ENCODE results near the gene KRTCAP2. TPM values are rescaled to one million over a fixed set of nuclear protein-coding genes. Genes with fewer than 3 reads are reported as not detected.
"Not testable (repeated sequence)": the region's sequence is repeated elsewhere in the genome, so short reads cannot be mapped to it uniquely, and the experiment has no call there.

KRTCAP2 gene
- total RNA-seq, 1 experiment from 2014 or later, result 122 TPM

- no peak for DNase-seq (ENCODE audit: low spot score)
These were observed 26.7 kb upstream of the KRTCAP2 start for GRCh38 chr1:155199792-155200191.

GRCh38 chr1:155198547-155198906 is 25.4 kb upstream of the KRTCAP2 start:
- no peak for DNase-seq (ENCODE audit: low spot score)

GRCh38 chr1:155197901-155198546 is 24.9 kb upstream of the KRTCAP2 start:
- DNase-seq (ENCODE audit: low spot score), result no peak

GRCh38 chr1:155196893-155197638 is 24.0 kb upstream of the KRTCAP2 start:
- DNase-seq (ENCODE audit: low spot score), result no peak

GRCh38 chr1:155196103-155196892 is 23.2 kb upstream of the KRTCAP2 start:
- DNase-seq (ENCODE audit: low spot score), result no peak

- no peak for DNase-seq (ENCODE audit: low spot score)
These were observed 22.3 kb upstream of the KRTCAP2 start for GRCh38 chr1:155195201-155196102.

- not testable (repeated sequence) for DNase-seq (ENCODE audit: low spot score)
These were observed 20.8 kb upstream of the KRTCAP2 start for GRCh38 chr1:155193991-155194240.

GRCh38 chr1:155193275-155193990 is 20.3 kb upstream of the KRTCAP2 start:
- peak; percentile 91 for DNase-seq (ENCODE audit: low spot score)

GRCh38 chr1:155192346-155193274 is 19.5 kb upstream of the KRTCAP2 start:
- peak; percentile 25 for DNase-seq (ENCODE audit: low spot score)

- DNase-seq (ENCODE audit: low spot score), result no peak
These were observed 18.8 kb upstream of the KRTCAP2 start for GRCh38 chr1:155191904-155192303.

GRCh38 chr1:155189926-155190325 is 16.8 kb upstream of the KRTCAP2 start:
- DNase-seq (ENCODE audit: low spot score), result not testable (repeated sequence)

GRCh38 chr1:155188268-155188667 is 15.2 kb upstream of the KRTCAP2 start:
- DNase-seq (ENCODE audit: low spot score), result no peak

GRCh38 chr1:155187456-155187891 is 14.4 kb upstream of the KRTCAP2 start:
- DNase-seq (ENCODE audit: low spot score), result no peak

GRCh38 chr1:155186794-155187455 is 13.8 kb upstream of the KRTCAP2 start:
- DNase-seq (ENCODE audit: low spot score), result no peak

GRCh38 chr1:155186067-155186793 is 13.1 kb upstream of the KRTCAP2 start:
- DNase-seq (ENCODE audit: low spot score), result no peak

GRCh38 chr1:155185783-155186066 is 12.6 kb upstream of the KRTCAP2 start:
- no peak for DNase-seq (ENCODE audit: low spot score)

GRCh38 chr1:155184835-155185782 is 12.0 kb upstream of the KRTCAP2 start:
- no peak for DNase-seq (ENCODE audit: low spot score)

- no peak for DNase-seq (ENCODE audit: low spot score)
These were observed 11.3 kb upstream of the KRTCAP2 start for GRCh38 chr1:155184351-155184811.

Measured in A172 (cell line).